Measurements from ENCODE around the gene ISL1.

Gene ISL1

GRCh38 chr5:51386916-51387883 is 4.0 kb downstream of the ISL1 start:
- DNase-seq, result no peak

GRCh38 chr5:51387884-51388275 is 4.6 kb downstream of the ISL1 start:
- no peak for DNase-seq

- no peak for DNase-seq
These were observed 5.4 kb downstream of the ISL1 start for GRCh38 chr5:51388488-51389287.

GRCh38 chr5:51389288-51389576 is 6.0 kb downstream of the ISL1 start:
- no peak for DNase-seq

GRCh38 chr5:51389577-51390463 is 6.6 kb downstream of the ISL1 start:
- no peak for DNase-seq

GRCh38 chr5:51391175-51391574 is 7.9 kb downstream of the ISL1 start:
- DNase-seq, result no peak

- no peak for DNase-seq
These were observed 9.5 kb downstream of the ISL1 start for GRCh38 chr5:51392689-51393199.

- no peak for DNase-seq
These were observed 11.4 kb downstream of the ISL1 start for GRCh38 chr5:51394609-51395008.

GRCh38 chr5:51395245-51395644 is 12.0 kb downstream of the ISL1 start:
- DNase-seq, result no peak

- DNase-seq, result no peak
These were observed 12.6 kb downstream of the ISL1 start for GRCh38 chr5:51395666-51396356.

- DNase-seq, result no peak
These were observed 13.5 kb downstream of the ISL1 start for GRCh38 chr5:51396797-51397196.

GRCh38 chr5:51397996-51398395 is 14.7 kb downstream of the ISL1 start:
- DNase-seq, result no peak

- DNase-seq, result no peak
These were observed 15.8 kb downstream of the ISL1 start for GRCh38 chr5:51398875-51399642.

- DNase-seq, result no peak
These were observed 16.4 kb downstream of the ISL1 start for GRCh38 chr5:51399643-51400006.

GRCh38 chr5:51404255-51404654 is 21.0 kb downstream of the ISL1 start:
- DNase-seq, result no peak

- DNase-seq, result no peak
These were observed 28.7 kb downstream of the ISL1 start for GRCh38 chr5:51411921-51412325.

GRCh38 chr5:51414516-51414915 is 31.3 kb downstream of the ISL1 start:
- DNase-seq, result no peak

- DNase-seq, result no peak
These were observed 32.9 kb downstream of the ISL1 start for GRCh38 chr5:51416149-51416548.

GRCh38 chr5:51433052-51433710 is 49.9 kb downstream of the ISL1 start:
- no peak for DNase-seq

Measured in anterior cingulate cortex (tissue), 58 donors.